Muscle of leg (tissue), 11 donors: ENCODE results near the gene SIK3. TPM values are rescaled to one million over a fixed set of nuclear protein-coding genes. Genes with fewer than 3 reads are reported as not detected.
"Not testable (repeated sequence)": the region's sequence is repeated elsewhere in the genome, so short reads cannot be mapped to it uniquely, and the experiment has no call there.

Experiments
- DNase-seq: peaks from one replicate; pipeline ENCODE4 v3.0.0; 2013
- H3K27ac ChIP-seq: one replicate; pipeline ENCODE4 v1.5.1; 2013; ENCODE audit warnings: mild to moderate bottlenecking, low read length, control low read depth
- H3K27me3 ChIP-seq: one replicate; pipeline ENCODE4 v1.6.1; 2013; ENCODE audit warnings: low read length; ENCODE audit not compliant: control insufficient read depth, insufficient read depth
- H3K36me3 ChIP-seq: one replicate; pipeline ENCODE4 v1.6.1; 2013; ENCODE audit warnings: low read length; ENCODE audit not compliant: control insufficient read depth, insufficient read depth
- H3K4me1 ChIP-seq: one replicate; pipeline ENCODE4 v1.6.1; 2013; ENCODE audit warnings: low read length; ENCODE audit not compliant: control insufficient read depth, insufficient read depth
- H3K4me3 ChIP-seq: one replicate; pipeline ENCODE4 v1.5.1; 2013; ENCODE audit warnings: low read length, control low read depth
- H3K9me3 ChIP-seq: replicated peaks from 2 replicates; pipeline ENCODE4 v1.6.1; 2013; ENCODE audit warnings: low read depth, low read length; ENCODE audit not compliant: control insufficient read depth
- WGBS: methylation state at CpG from one replicate; pipeline ENCODE4 v1.1.5; 2013; ENCODE audit warnings: missing lambda C conversion rate; ENCODE audit not compliant: insufficient coverage; 5-methylcytosine and 5-hydroxymethylcytosine counted together
- polyA plus RNA-seq, 8 donors: library from polyadenylated mRNA; unstranded; fragments of 120-200 nt; gene quantifications; one replicate each; pipeline versions ENCODE4 v1.2.1 to v1.2.3, GENCODE V29; 2013; ENCODE audit warnings: inconsistent platforms in 1 of 8, low replicate concordance in 1 of 8; ENCODE audit not compliant: insufficient read length in 8 of 8, insufficient read depth in 1 of 8
- total RNA-seq: library from RNA; stranded (reverse); fragments of 120-200 nt; gene quantifications from one replicate; pipeline ENCODE4 v1.2.4, GENCODE V29; 2013

Gene SIK3
- total and polyA plus RNA-seq, 9 donors = 20.0 to 35.0 (median 29.5) TPM

GRCh38 chr11:117134431-117134830 is 36.2 kb upstream of the SIK3 start:
- no peak for DNase-seq
- Histone ChIP-seq H3K27me3 (no peaks in the 10 kb centered on the region), H3K27ac (no peak overlapping the region), H3K9me3 (no peaks in the 10 kb centered on the region), H3K36me3 (no peaks in the 10 kb centered on the region), H3K4me1 (no peaks in the 10 kb centered on the region), H3K4me3 (no peak overlapping the region)
- no CpG with 5 or more reads among the region's 3 CpGs for WGBS

GRCh38 chr11:117130879-117131278 is 32.7 kb upstream of the SIK3 start:
- DNase-seq = no peak
- Histone ChIP-seq H3K36me3 (no peaks in the 10 kb centered on the region), H3K4me3 (no peak overlapping the region), H3K4me1 (no peaks in the 10 kb centered on the region), H3K27ac (no peak overlapping the region), H3K9me3 (no peaks in the 10 kb centered on the region), H3K27me3 (peaks cover 2% of the 10 kb centered on the region)
- WGBS = 80% methylated on average over 4 of the region's 7 CpGs

DNA sequence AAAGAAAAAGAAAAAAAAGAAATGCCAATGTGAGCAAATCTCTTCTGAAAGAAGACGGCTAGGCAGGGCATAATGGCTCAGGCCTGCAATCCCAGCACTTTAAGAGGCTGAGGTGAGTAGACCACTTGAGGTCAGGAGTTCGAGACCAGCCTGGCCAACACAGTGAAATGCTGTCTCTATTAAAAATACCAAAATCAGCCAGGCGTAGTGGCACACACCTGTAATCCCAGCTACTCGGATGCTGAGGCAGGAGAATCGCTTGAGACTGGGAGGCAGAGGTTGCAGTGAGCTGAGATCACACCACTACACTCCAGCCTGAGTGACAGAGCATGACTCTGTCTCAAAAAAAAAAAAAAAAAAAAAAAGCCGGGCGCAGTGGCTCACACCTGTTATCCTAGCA is 32.2 kb upstream of the SIK3 start:
- not testable (repeated sequence) for H3K9me3 ChIP-seq, H3K27me3 ChIP-seq, H3K4me1 ChIP-seq, H3K27ac ChIP-seq, H3K36me3 ChIP-seq, H3K4me3 ChIP-seq, DNase-seq
- 66% methylated on average over 2 of the region's 7 CpGs for WGBS

- H3K36me3 ChIP-seq = no peaks in the 10 kb centered on the region
- H3K4me1 ChIP-seq = no peaks in the 10 kb centered on the region
- no peaks in the 10 kb centered on the region for H3K9me3 ChIP-seq
- no peak for DNase-seq
- no peak overlapping the region for H3K27ac ChIP-seq
- 81% methylated on average over 2 of the region's 4 CpGs for WGBS
- H3K27me3 ChIP-seq = peaks cover 2% of the 10 kb centered on the region
- H3K4me3 ChIP-seq = no peak overlapping the region
Observed at GRCh38 chr11:117128289-117128688, 30.1 kb upstream of the SIK3 start.

GRCh38 chr11:117127171-117127901 is 29.1 kb upstream of the SIK3 start:
- 67% methylated on average over 4 of the region's 6 CpGs for WGBS
- H3K36me3 ChIP-seq = no peaks in the 10 kb centered on the region
- DNase-seq = no peak
- H3K9me3 ChIP-seq = no peaks in the 10 kb centered on the region
- no peaks in the 10 kb centered on the region for H3K4me1 ChIP-seq
- H3K27ac ChIP-seq = no peak overlapping the region
- H3K4me3 ChIP-seq = no peak overlapping the region
- peaks cover 2% of the 10 kb centered on the region for H3K27me3 ChIP-seq

- Histone ChIP-seq H3K36me3 (no peaks in the 10 kb centered on the region), H3K9me3 (no peaks in the 10 kb centered on the region), H3K4me3 (no peak overlapping the region), H3K27ac (no peak overlapping the region), H3K27me3 (peaks cover 2% of the 10 kb centered on the region), H3K4me1 (no peaks in the 10 kb centered on the region)
- DNase-seq = no peak
- 82% methylated on average over 5 of the region's 7 CpGs for WGBS
Observed at GRCh38 chr11:117126223-117126965, 28.2 kb upstream of the SIK3 start.

GRCh38 chr11:117122556-117122955 is 24.3 kb upstream of the SIK3 start:
- DNase-seq = no peak
- peaks cover 2% of the 10 kb centered on the region for H3K27me3 ChIP-seq
- H3K27ac ChIP-seq = no peak overlapping the region
- 69% methylated on average over 4 of the region's 5 CpGs for WGBS
- H3K4me1 ChIP-seq = no peaks in the 10 kb centered on the region
- no peak overlapping the region for H3K4me3 ChIP-seq
- no peaks in the 10 kb centered on the region for H3K9me3 ChIP-seq
- H3K36me3 ChIP-seq = no peaks in the 10 kb centered on the region

GRCh38 chr11:117121176-117121575 is 22.9 kb upstream of the SIK3 start:
- no peaks in the 10 kb centered on the region for H3K4me1 ChIP-seq
- H3K4me3 ChIP-seq = no peak overlapping the region
- H3K27me3 ChIP-seq = peaks cover under 1% of the 10 kb centered on the region
- H3K27ac ChIP-seq = no peak overlapping the region
- DNase-seq = no peak
- H3K9me3 ChIP-seq = no peaks in the 10 kb centered on the region
- no peaks in the 10 kb centered on the region for H3K36me3 ChIP-seq

DNA sequence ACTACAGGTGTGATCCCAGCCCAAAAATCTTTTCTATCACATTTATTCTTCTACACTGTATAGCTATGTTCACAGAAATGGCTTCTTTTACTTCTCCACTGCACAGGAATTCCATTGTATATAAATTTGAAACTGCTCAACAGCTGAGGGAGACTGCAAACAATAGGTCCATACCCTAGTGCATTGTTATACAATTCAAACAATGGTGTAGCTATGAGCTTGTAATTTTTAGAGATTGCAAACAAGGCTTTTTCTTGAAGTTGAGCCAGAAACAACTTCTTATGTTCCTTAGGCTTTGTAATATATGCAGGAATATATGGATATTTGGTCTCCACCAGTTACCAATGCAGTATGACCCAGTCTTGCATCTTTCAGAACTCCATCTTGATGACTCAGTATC is 19.5 kb upstream of the SIK3 start:
- Histone ChIP-seq H3K27ac (no peak overlapping the region), H3K9me3 (no peaks in the 10 kb centered on the region), H3K36me3 (no peaks in the 10 kb centered on the region), H3K27me3 (no peaks in the 10 kb centered on the region), H3K4me3 (no peak overlapping the region), H3K4me1 (no peaks in the 10 kb centered on the region)
- no peak for DNase-seq

DNA sequence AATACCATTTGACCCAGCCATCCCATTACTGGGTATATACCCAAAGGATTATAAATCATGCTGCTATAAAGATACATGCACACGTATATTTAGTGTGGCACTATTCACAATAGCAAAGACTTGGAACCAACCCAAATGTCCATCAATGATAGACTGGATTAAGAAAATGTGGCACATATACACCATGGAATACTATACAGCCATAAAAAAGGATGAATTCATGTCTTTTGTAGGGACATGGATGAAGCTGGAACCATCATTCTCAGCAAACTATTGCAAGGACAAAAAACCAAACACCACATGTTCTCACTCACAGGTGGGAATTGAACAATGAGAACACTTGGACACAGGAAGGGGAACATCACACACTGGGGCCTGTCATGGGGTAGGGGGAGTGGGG is 14.7 kb upstream of the SIK3 start:
- DNase-seq, H3K9me3 ChIP-seq, H3K27ac ChIP-seq, H3K27me3 ChIP-seq, H3K4me3 ChIP-seq, H3K4me1 ChIP-seq, H3K36me3 ChIP-seq: not testable (repeated sequence)
- WGBS = no CpG with 5 or more reads among the region's 1 CpG
